HCT116 (cell line): ENCODE data around the gene SH2D7. TPM values are rescaled to one million over a fixed set of nuclear protein-coding genes. Genes with fewer than 3 reads are reported as not detected.

ENCODE experiments used
- ATAC-seq: fragments of 200-7000 bp; cut with Tn5 transposase; 2 replicates; pipeline ENCODE4 v1.9.1; 2020; ENCODE audit warnings: mild to moderate bottlenecking, moderate library complexity
- BruUV-seq: library from RNA; stranded (reverse); fragments of 400-500 nt; replicated peaks from 2 replicates; lab custom pipeline; 2021; lab: Mats Ljungman, UMichigan
- CTCF ChIA-PET: fragments of 300-600 bp; sonication (Branson Sonifier 250); formaldehyde crosslinking; loops from one replicate; lab custom pipeline; 2021; ENCODE audit warnings: antibody characterized with exemption; lab: Charles Lee
- POLR2A ChIA-PET: fragments of 300-600, 350-600 bp; sonication (Branson Sonifier 250); formaldehyde crosslinking; loops from one replicate; lab custom pipeline; 2021; ENCODE audit warnings: antibody characterized with exemption; lab: Charles Lee
- RAD21 ChIA-PET, 2 experiments: fragments of 300-600 bp; sonication (Branson Sonifier 250); formaldehyde crosslinking; loops; one replicate each; lab custom pipeline; 2023; ENCODE audit warnings: low total read pairs in 2 of 2; ENCODE audit not compliant: uncharacterized antibody in 2 of 2, unreplicated experiment in 2 of 2, low non-redundant PET in 1 of 2; lab: Charles Lee
- DNase-seq: peaks from one replicate; pipeline ENCODE4 v3.0.0-alpha.2; 2010; ENCODE audit warnings: low read depth, low spot score
- H2AFZ ChIP-seq: fragments of 200-600 bp; shearing (Covaris generic), sonication (generic); 2 replicates; pipeline ENCODE4 v1.6.1; 2017; ENCODE audit warnings: low read depth, mixed run types, mixed read lengths, antibody characterized with exemption, low read length; ENCODE audit not compliant: poor library complexity, severe bottlenecking
- H3K27ac ChIP-seq: 2 replicates; pipeline ENCODE4 v1.5.1; 2012; ENCODE audit warnings: low read depth, low read length
- H3K27me3 ChIP-seq: fragments of 200-600 bp; sonication (generic); 2 replicates; pipeline ENCODE4 v1.6.1; 2016; ENCODE audit warnings: mixed run types, low read length, mixed read lengths; ENCODE audit not compliant: insufficient read depth
- H3K36me3 ChIP-seq, 2 experiments: fragments of 200-500 bp in 1 of 2; fragments of 200-600 bp in 1 of 2; sonication (Bioruptor generic) in 1 of 2; sonication (generic) in 1 of 2; 2 replicates each; pipeline versions ENCODE4 v1.5.1 to v1.6.1; 2014 to 2016; ENCODE audit warnings: low read length in 2 of 2, inconsistent platforms in 1 of 2, mixed read lengths in 1 of 2, mixed run types in 1 of 2; ENCODE audit not compliant: insufficient read depth in 2 of 2, control insufficient read depth in 1 of 2
- H3K4me1 ChIP-seq, 2 experiments: fragments of 200-600 bp in 1 of 2; sonication (generic) in 1 of 2; 2 replicates each; pipeline versions ENCODE4 v1.5.1 to v1.6.1; 2012 to 2017; ENCODE audit warnings: low read length in 2 of 2, inconsistent platforms in 1 of 2, mild to moderate bottlenecking in 1 of 2, mixed read lengths in 1 of 2, mixed run types in 1 of 2, moderate library complexity in 1 of 2; ENCODE audit not compliant: insufficient read depth in 2 of 2, control insufficient read depth in 1 of 2
- H3K4me2 ChIP-seq: fragments of 200-600 bp; sonication (generic); 2 replicates; pipeline ENCODE4 v1.6.1; 2017; ENCODE audit warnings: mixed run types, low read length, mixed read lengths
- H3K4me3 ChIP-seq, 2 experiments: fragments of 200-600 bp in 1 of 2; sonication (generic) in 1 of 2; replicated peaks in 1 of 2; 2 replicates each; pipeline ENCODE4 v1.5.1; 2011 to 2016; ENCODE audit warnings: low read length in 2 of 2, control low read depth in 1 of 2, low read depth in 1 of 2, mild to moderate bottlenecking in 1 of 2, mixed read lengths in 1 of 2, mixed run types in 1 of 2
- H3K79me2 ChIP-seq: fragments of 200-600 bp; sonication (generic); 2 replicates; pipeline ENCODE4 v1.6.1; 2017; ENCODE audit warnings: mild to moderate bottlenecking, mixed run types, low read length, moderate library complexity, mixed read lengths; ENCODE audit not compliant: insufficient read depth
- H3K9ac ChIP-seq: fragments of 200-600 bp; sonication (generic); 2 replicates; pipeline ENCODE4 v1.6.1; 2016; ENCODE audit warnings: low read length, mixed read lengths
- H3K9me2 ChIP-seq: fragments of 200-600 bp; sonication (generic), shearing (Covaris generic); 2 replicates; pipeline ENCODE4 v1.6.1; 2017; ENCODE audit warnings: mixed run types, mild to moderate bottlenecking, moderate library complexity; ENCODE audit not compliant: insufficient read depth
- H3K9me3 ChIP-seq, 2 experiments: fragments of 200-500 bp in 1 of 2; fragments of 200-600 bp in 1 of 2; sonication (Bioruptor generic) in 1 of 2; sonication (generic) in 1 of 2; 2 replicates each; pipeline ENCODE4 v1.6.1; 2014 to 2017; ENCODE audit warnings: low read length in 2 of 2, mixed read lengths in 2 of 2, inconsistent platforms in 1 of 2, low read depth in 1 of 2, mild to moderate bottlenecking in 1 of 2, mixed run types in 1 of 2, moderate library complexity in 1 of 2; ENCODE audit not compliant: control insufficient read depth in 1 of 2, insufficient read depth in 1 of 2
- H4K20me1 ChIP-seq: fragments of 200-600 bp; sonication (generic), shearing (Covaris generic); 2 replicates; pipeline ENCODE4 v1.6.1; 2017; ENCODE audit warnings: mixed run types, mild to moderate bottlenecking, moderate library complexity; ENCODE audit not compliant: insufficient read depth
- EGR1 ChIP-seq: IDR thresholded peaks from 2 replicates; pipeline ENCODE4 v1.6.1; 2012; ENCODE audit warnings: low read depth
- ELF1 ChIP-seq: IDR thresholded peaks from 2 replicates; pipeline ENCODE4 v1.6.1; 2012; ENCODE audit warnings: low read depth, borderline replicate concordance
- EZH2phosphoT487 ChIP-seq: fragments of 200-600 bp; IDR thresholded peaks from 2 replicates; pipeline ENCODE4 v1.6.1; 2018; ENCODE audit warnings: antibody characterized with exemption, borderline replicate concordance
- FOSL1 ChIP-seq: IDR thresholded peaks from 2 replicates; pipeline ENCODE4 v1.6.1; 2012; ENCODE audit warnings: low read depth
- POLR2A ChIP-seq: IDR thresholded peaks from 2 replicates; pipeline ENCODE4 v1.7.0; 2011; ENCODE audit warnings: borderline replicate concordance; ENCODE audit not compliant: insufficient read depth, insufficient read length; ENCODE audit errors: extremely low read depth
- RAD21 ChIP-seq: IDR thresholded peaks from 2 replicates; pipeline ENCODE4 v1.6.1; 2012; ENCODE audit warnings: low read depth, mild to moderate bottlenecking
- SP1 ChIP-seq: IDR thresholded peaks from 2 replicates; pipeline ENCODE4 v1.6.1; 2012; ENCODE audit warnings: low read depth
- ZFX ChIP-seq: fragments of 450-650 bp; IDR thresholded peaks from 2 replicates; pipeline ENCODE4 v1.6.1; 2017
- ZNF274 ChIP-seq: fragments of 200-500 bp; sonication (Bioruptor generic); IDR thresholded peaks from 2 replicates; pipeline ENCODE4 v1.6.1; 2014; ENCODE audit warnings: mild to moderate bottlenecking, low read depth, low read length, inconsistent platforms
- intact Hi-C: fragments of 100-400 bp; cut with micrococcal nuclease; formaldehyde crosslinking; loops from 2 replicates; pipeline ENCODE4 v1.10.0; 2022
- total RNA-seq: library from RNA; stranded (reverse); gene quantifications from one replicate; pipeline ENCODE4 v1.2.1, GENCODE V29; 2021; ENCODE audit not compliant: unreplicated experiment
- TF ChIP-seq, protein P1 (sequence below): IDR thresholded peaks from 2 replicates; pipeline ENCODE4 v1.6.1; 2012
- TF ChIP-seq, protein P2 (sequence below): IDR thresholded peaks from 2 replicates; pipeline ENCODE4 v1.6.1; 2011; ENCODE audit warnings: mild to moderate bottlenecking, low read length, moderate library complexity; ENCODE audit not compliant: insufficient replicate concordance; ENCODE audit errors: extremely low read depth
- TF ChIP-seq, protein P3 (sequence below): IDR thresholded peaks from 2 replicates; pipeline ENCODE4 v1.6.1; 2012; ENCODE audit warnings: low read depth

The SH2D7 gene
- total RNA-seq, 1 experiment from 2014 or later: not detected

DNA sequence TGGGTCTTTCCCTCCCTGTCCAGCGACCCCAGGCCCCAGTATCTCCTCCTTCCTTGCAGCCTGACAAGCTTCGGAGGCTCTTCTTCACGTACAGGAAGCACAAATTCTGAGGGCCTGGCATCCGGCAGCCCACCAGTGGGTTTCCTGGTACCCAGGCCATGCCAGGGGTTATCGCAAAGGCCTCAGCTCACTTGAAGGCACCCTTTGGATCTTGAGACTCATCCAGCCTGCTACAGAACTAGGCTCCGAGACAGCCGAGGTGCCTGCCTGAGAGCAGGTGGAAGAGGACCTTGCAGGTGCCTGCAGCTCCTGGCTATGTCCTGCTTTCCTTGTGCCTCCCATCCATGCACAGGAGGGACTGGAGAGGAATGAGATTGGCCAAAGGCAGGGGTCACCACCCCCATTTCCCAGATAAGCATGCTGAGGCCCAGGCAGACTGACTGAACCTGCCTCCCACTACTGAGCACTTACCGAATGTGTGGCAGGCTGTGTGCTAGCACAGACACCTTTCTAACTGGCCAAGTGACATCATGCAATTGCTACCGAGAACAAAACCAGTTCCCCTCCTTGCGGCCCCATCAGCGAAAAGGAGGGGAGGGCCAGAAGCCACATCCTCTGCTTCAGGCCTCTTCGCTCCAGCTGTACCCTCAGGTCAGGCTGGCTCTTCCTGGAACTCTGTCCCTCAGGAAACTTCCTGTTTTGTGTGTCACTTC is 11.2 kb downstream of the SH2D7 start:
- Histone ChIP-seq H3K79me2 (no peaks in the 10 kb centered on the region), H2AFZ (no peak overlapping the region), H3K9ac (no peak overlapping the region), H3K36me3 (no peaks in the 10 kb centered on the region), H3K4me2 (no peak overlapping the region), H4K20me1 (no peaks in the 10 kb centered on the region), H3K27ac (no peak overlapping the region), H3K4me1 (0 out of 4 replicates have a peak, but pooled peaks cover 0 to 5% of the 10 kb centered on the region in 2 experiments), H3K9me2 (no peaks in the 10 kb centered on the region), H3K27me3 (no peaks in the 10 kb centered on the region), H3K9me3 (no peaks in the 10 kb centered on the region), H3K4me3 (no peak overlapping the region)
- CTCF ChIA-PET: no interaction called here
- RAD21 ChIA-PET: no interaction called here
- TF ChIP-seq ZNF274 (no peak), ZFX (no peak), ELF1 (no peak), SP1 (no peak), POLR2A (no peak), FOSL1 (no peak), EGR1 (no peak), RAD21 (no peak), EZH2phosphoT487 (no peak)
- TF ChIP-seq, protein P1, sequence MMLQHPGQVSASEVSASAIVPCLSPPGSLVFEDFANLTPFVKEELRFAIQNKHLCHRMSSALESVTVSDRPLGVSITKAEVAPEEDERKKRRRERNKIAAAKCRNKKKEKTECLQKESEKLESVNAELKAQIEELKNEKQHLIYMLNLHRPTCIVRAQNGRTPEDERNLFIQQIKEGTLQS: no peak
- TF ChIP-seq, protein P2, sequence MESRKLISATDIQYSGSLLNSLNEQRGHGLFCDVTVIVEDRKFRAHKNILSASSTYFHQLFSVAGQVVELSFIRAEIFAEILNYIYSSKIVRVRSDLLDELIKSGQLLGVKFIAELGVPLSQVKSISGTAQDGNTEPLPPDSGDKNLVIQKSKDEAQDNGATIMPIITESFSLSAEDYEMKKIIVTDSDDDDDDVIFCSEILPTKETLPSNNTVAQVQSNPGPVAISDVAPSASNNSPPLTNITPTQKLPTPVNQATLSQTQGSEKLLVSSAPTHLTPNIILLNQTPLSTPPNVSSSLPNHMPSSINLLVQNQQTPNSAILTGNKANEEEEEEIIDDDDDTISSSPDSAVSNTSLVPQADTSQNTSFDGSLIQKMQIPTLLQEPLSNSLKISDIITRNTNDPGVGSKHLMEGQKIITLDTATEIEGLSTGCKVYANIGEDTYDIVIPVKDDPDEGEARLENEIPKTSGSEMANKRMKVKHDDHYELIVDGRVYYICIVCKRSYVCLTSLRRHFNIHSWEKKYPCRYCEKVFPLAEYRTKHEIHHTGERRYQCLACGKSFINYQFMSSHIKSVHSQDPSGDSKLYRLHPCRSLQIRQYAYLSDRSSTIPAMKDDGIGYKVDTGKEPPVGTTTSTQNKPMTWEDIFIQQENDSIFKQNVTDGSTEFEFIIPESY: no peak
- TF ChIP-seq, protein P3, sequence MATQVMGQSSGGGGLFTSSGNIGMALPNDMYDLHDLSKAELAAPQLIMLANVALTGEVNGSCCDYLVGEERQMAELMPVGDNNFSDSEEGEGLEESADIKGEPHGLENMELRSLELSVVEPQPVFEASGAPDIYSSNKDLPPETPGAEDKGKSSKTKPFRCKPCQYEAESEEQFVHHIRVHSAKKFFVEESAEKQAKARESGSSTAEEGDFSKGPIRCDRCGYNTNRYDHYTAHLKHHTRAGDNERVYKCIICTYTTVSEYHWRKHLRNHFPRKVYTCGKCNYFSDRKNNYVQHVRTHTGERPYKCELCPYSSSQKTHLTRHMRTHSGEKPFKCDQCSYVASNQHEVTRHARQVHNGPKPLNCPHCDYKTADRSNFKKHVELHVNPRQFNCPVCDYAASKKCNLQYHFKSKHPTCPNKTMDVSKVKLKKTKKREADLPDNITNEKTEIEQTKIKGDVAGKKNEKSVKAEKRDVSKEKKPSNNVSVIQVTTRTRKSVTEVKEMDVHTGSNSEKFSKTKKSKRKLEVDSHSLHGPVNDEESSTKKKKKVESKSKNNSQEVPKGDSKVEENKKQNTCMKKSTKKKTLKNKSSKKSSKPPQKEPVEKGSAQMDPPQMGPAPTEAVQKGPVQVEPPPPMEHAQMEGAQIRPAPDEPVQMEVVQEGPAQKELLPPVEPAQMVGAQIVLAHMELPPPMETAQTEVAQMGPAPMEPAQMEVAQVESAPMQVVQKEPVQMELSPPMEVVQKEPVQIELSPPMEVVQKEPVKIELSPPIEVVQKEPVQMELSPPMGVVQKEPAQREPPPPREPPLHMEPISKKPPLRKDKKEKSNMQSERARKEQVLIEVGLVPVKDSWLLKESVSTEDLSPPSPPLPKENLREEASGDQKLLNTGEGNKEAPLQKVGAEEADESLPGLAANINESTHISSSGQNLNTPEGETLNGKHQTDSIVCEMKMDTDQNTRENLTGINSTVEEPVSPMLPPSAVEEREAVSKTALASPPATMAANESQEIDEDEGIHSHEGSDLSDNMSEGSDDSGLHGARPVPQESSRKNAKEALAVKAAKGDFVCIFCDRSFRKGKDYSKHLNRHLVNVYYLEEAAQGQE: no peak
- POLR2A ChIA-PET: no interaction called here
- intact Hi-C loops: no loop called here
- DNase-seq (no peak), ATAC-seq (no peak)
- no TSS peak for BruUV-seq
